ENCODE data around the gene OSBPL3.
"Not testable (repeated sequence)": the region's sequence is repeated elsewhere in the genome, so short reads cannot be mapped to it uniquely, and the experiment has no call there.

Gene OSBPL3

DNA sequence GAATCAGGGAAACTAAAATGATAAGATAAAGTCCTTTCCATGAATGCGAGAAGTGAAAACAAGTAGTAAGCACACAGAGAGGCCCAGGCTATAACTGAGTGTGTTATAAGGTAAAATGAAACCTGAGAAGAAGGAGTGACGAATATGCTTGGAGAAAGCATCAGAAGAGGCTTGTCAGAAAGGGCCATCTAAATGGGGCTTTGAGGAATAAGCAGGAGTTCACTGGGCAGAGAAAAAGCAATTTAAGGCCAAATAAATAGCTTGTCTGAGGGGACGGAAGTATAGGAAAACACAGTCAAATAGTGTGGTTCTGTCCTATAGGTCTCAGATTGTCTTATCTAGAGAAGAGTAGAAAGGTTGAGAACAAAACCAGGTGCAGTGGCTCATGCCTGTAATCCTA is 163.1 kb downstream of the OSBPL3 start:
- Histone ChIP-seq H3K4me1 (ENCODE audit: control insufficient read depth, insufficient read depth, low read length) (no peaks in the 10 kb centered on the region), H3K36me3 (ENCODE audit: control insufficient read depth, insufficient read depth, low read length) (no peaks in the 10 kb centered on the region), H3K4me3 (ENCODE audit: low read depth, low read length) (no peak overlapping the region), H3K9me3 (ENCODE audit: control insufficient read depth, insufficient read depth, low read length) (no peaks in the 10 kb centered on the region), H3K27me3 (ENCODE audit: control insufficient read depth, insufficient read depth, low read length) (no peaks in the 10 kb centered on the region), H3K9ac (ENCODE audit: low read depth, low read length) (no peak overlapping the region)

DNA sequence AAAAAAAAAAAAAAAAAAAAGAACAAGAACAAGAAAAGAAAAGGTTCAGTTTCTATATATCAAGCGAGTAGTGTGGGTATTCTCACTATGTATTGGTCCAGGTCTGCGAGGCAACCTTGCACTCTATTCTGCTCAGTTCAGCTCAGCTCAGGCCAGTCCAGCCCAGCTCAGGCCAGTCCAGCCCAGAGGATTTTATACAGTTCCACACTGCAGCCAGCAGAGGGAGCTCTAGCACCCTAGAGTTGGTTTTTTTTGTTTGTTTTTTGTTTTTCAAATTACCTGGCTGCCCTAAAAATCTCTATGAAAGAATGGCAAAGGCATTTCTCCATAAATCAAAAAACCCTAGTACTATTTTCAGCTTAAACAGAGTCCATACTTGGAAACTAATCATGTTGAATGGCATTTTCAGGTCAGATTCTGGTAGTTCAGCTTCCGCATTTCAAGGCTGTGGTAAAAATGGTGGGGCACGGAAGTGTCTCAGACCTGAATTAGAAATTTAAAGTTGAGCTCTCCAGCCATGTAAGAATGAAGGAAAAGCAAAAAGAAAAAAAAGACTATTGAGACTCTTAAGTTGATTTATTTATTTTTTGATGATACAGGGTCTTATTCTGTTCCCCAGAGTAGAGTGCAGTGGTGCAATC is 167.6 kb downstream of the OSBPL3 start:
- H3K4me3 ChIP-seq (ENCODE audit: low read depth, low read length) = no peak overlapping the region
- no peaks in the 10 kb centered on the region for H3K9me3 ChIP-seq (ENCODE audit: control insufficient read depth, insufficient read depth, low read length)
- H3K9ac ChIP-seq (ENCODE audit: low read depth, low read length) = no peak overlapping the region
- no peaks in the 10 kb centered on the region for H3K36me3 ChIP-seq (ENCODE audit: control insufficient read depth, insufficient read depth, low read length)
- no peaks in the 10 kb centered on the region for H3K4me1 ChIP-seq (ENCODE audit: control insufficient read depth, insufficient read depth, low read length)
- no peaks in the 10 kb centered on the region for H3K27me3 ChIP-seq (ENCODE audit: control insufficient read depth, insufficient read depth, low read length)

- Histone ChIP-seq H3K9me3 (ENCODE audit: control insufficient read depth, insufficient read depth, low read length) (no peaks in the 10 kb centered on the region), H3K4me3 (ENCODE audit: low read depth, low read length) (no peak overlapping the region), H3K27me3 (ENCODE audit: control insufficient read depth, insufficient read depth, low read length) (no peaks in the 10 kb centered on the region), H3K9ac (ENCODE audit: low read depth, low read length) (no peak overlapping the region), H3K4me1 (ENCODE audit: control insufficient read depth, insufficient read depth, low read length) (no peaks in the 10 kb centered on the region), H3K36me3 (ENCODE audit: control insufficient read depth, insufficient read depth, low read length) (no peaks in the 10 kb centered on the region)
These were observed 171.5 kb downstream of the OSBPL3 start for GRCh38 chr7:24808518-24808917.

- no peak overlapping the region for H3K9ac ChIP-seq (ENCODE audit: low read depth, low read length)
- H3K4me1 ChIP-seq (ENCODE audit: control insufficient read depth, insufficient read depth, low read length) = no peaks in the 10 kb centered on the region
- H3K4me3 ChIP-seq (ENCODE audit: low read depth, low read length) = no peak overlapping the region
- no peaks in the 10 kb centered on the region for H3K27me3 ChIP-seq (ENCODE audit: control insufficient read depth, insufficient read depth, low read length)
- H3K36me3 ChIP-seq (ENCODE audit: control insufficient read depth, insufficient read depth, low read length) = no peaks in the 10 kb centered on the region
- H3K9me3 ChIP-seq (ENCODE audit: control insufficient read depth, insufficient read depth, low read length) = no peaks in the 10 kb centered on the region
These were observed 177.7 kb downstream of the OSBPL3 start for GRCh38 chr7:24802300-24802699.

DNA sequence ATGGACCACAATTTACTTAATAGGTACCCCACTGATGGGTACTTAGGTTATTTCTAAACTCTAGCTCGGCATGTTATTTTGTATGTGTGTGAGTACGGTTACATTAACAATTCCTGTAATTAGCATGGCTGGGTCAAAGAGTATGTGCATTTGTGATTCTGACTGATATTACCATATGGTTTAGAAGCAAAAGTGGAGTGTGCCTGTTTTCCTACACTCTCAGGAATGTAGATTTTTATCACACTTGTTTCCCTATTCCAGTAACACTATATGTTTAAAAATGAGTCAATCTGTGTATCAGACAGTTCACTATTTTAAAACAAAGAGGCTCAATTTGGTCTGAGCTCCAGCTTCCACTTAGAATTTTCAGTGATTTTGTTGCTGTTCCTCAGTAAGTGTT is 178.1 kb downstream of the OSBPL3 start:
- no peak overlapping the region for H3K9ac ChIP-seq (ENCODE audit: low read depth, low read length)
- H3K9me3 ChIP-seq (ENCODE audit: control insufficient read depth, insufficient read depth, low read length) = no peaks in the 10 kb centered on the region
- no peak overlapping the region for H3K4me3 ChIP-seq (ENCODE audit: low read depth, low read length)
- no peaks in the 10 kb centered on the region for H3K4me1 ChIP-seq (ENCODE audit: control insufficient read depth, insufficient read depth, low read length)
- no peaks in the 10 kb centered on the region for H3K27me3 ChIP-seq (ENCODE audit: control insufficient read depth, insufficient read depth, low read length)
- no peaks in the 10 kb centered on the region for H3K36me3 ChIP-seq (ENCODE audit: control insufficient read depth, insufficient read depth, low read length)

- Histone ChIP-seq H3K9me3 (ENCODE audit: control insufficient read depth, insufficient read depth, low read length) (no peaks in the 10 kb centered on the region), H3K36me3 (ENCODE audit: control insufficient read depth, insufficient read depth, low read length) (no peaks in the 10 kb centered on the region), H3K27me3 (ENCODE audit: control insufficient read depth, insufficient read depth, low read length) (no peaks in the 10 kb centered on the region), H3K4me3 (ENCODE audit: low read depth, low read length) (no peak overlapping the region), H3K4me1 (ENCODE audit: control insufficient read depth, insufficient read depth, low read length) (no peaks in the 10 kb centered on the region), H3K9ac (ENCODE audit: low read depth, low read length) (no peak overlapping the region)
These were observed 179.3 kb downstream of the OSBPL3 start for GRCh38 chr7:24800667-24801066.

GRCh38 chr7:24800073-24800472 is 179.9 kb downstream of the OSBPL3 start:
- H3K9ac ChIP-seq (ENCODE audit: low read depth, low read length) = no peak overlapping the region
- H3K4me1 ChIP-seq (ENCODE audit: control insufficient read depth, insufficient read depth, low read length) = no peaks in the 10 kb centered on the region
- no peaks in the 10 kb centered on the region for H3K27me3 ChIP-seq (ENCODE audit: control insufficient read depth, insufficient read depth, low read length)
- no peaks in the 10 kb centered on the region for H3K9me3 ChIP-seq (ENCODE audit: control insufficient read depth, insufficient read depth, low read length)
- H3K4me3 ChIP-seq (ENCODE audit: low read depth, low read length) = no peak overlapping the region
- no peaks in the 10 kb centered on the region for H3K36me3 ChIP-seq (ENCODE audit: control insufficient read depth, insufficient read depth, low read length)

GRCh38 chr7:24799506-24799905 is 180.5 kb downstream of the OSBPL3 start:
- Histone ChIP-seq H3K9me3 (ENCODE audit: control insufficient read depth, insufficient read depth, low read length) (no peaks in the 10 kb centered on the region), H3K9ac (ENCODE audit: low read depth, low read length) (no peak overlapping the region), H3K4me3 (ENCODE audit: low read depth, low read length) (no peak overlapping the region), H3K36me3 (ENCODE audit: control insufficient read depth, insufficient read depth, low read length) (no peaks in the 10 kb centered on the region), H3K27me3 (ENCODE audit: control insufficient read depth, insufficient read depth, low read length) (no peaks in the 10 kb centered on the region), H3K4me1 (ENCODE audit: control insufficient read depth, insufficient read depth, low read length) (no peaks in the 10 kb centered on the region)

DNA sequence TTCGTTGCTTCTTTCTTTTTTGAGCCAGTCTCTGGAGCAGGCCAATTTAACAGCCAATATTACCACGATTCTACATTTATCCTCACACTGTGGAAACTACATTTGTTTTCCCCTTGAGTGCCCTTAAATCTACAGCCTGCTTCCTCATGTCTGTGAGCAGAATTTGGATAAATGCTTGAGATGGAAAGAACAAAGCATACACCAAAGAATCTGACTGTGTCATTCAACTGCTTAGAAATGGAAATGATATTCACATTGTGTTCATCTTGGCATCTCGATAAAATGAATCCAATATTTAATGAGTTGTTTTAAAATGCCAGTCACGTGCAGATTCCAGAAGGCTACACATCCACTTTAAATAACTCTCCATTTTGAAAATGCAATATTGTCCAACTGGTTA is 181.7 kb downstream of the OSBPL3 start:
- no peaks in the 10 kb centered on the region for H3K27me3 ChIP-seq (ENCODE audit: control insufficient read depth, insufficient read depth, low read length)
- H3K4me1 ChIP-seq (ENCODE audit: control insufficient read depth, insufficient read depth, low read length) = peaks cover 8% of the 10 kb centered on the region
- H3K9ac ChIP-seq (ENCODE audit: low read depth, low read length) = no peak overlapping the region
- no peak overlapping the region for H3K4me3 ChIP-seq (ENCODE audit: low read depth, low read length)
- H3K36me3 ChIP-seq (ENCODE audit: control insufficient read depth, insufficient read depth, low read length) = no peaks in the 10 kb centered on the region
- no peaks in the 10 kb centered on the region for H3K9me3 ChIP-seq (ENCODE audit: control insufficient read depth, insufficient read depth, low read length)

DNA sequence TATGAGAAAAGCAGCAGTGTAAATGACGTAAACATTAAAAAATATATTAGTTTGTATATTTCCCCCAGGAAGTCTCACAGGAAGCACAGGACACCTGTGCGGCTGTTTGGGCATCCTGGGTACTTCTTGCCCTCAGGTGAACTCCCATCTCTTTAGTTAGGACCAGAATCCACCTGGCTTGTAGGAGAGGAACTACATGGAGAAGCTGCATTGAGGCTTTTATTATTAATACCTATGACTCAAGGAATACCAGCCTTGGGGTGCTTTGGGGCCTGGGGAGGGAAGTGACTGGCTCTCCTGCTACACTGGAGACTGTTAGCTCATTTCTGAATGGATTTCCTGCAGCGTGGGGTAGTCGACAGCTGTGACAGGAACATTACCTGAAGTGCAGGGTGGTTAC is 182.7 kb downstream of the OSBPL3 start:
- Histone ChIP-seq H3K27me3 (ENCODE audit: control insufficient read depth, insufficient read depth, low read length) (no peaks in the 10 kb centered on the region), H3K36me3 (ENCODE audit: control insufficient read depth, insufficient read depth, low read length) (no peaks in the 10 kb centered on the region)

GRCh38 chr7:24795407-24795767 is 184.6 kb downstream of the OSBPL3 start:
- Histone ChIP-seq H3K36me3 (ENCODE audit: control insufficient read depth, insufficient read depth, low read length) (no peaks in the 10 kb centered on the region), H3K4me3 (ENCODE audit: low read depth, low read length) (no peak overlapping the region), H3K9ac (ENCODE audit: low read depth, low read length) (no peak overlapping the region), H3K9me3 (ENCODE audit: control insufficient read depth, insufficient read depth, low read length) (no peaks in the 10 kb centered on the region), H3K27me3 (ENCODE audit: control insufficient read depth, insufficient read depth, low read length) (no peaks in the 10 kb centered on the region), H3K4me1 (ENCODE audit: control insufficient read depth, insufficient read depth, low read length) (peaks cover 8% of the 10 kb centered on the region)

More for the DNA sequence above, 182.7 kb downstream of the OSBPL3 start:
- Histone ChIP-seq H3K9ac (ENCODE audit: low read depth, low read length) (no peak overlapping the region), H3K4me1 (ENCODE audit: control insufficient read depth, insufficient read depth, low read length) (peaks cover 8% of the 10 kb centered on the region), H3K9me3 (ENCODE audit: control insufficient read depth, insufficient read depth, low read length) (no peaks in the 10 kb centered on the region), H3K4me3 (ENCODE audit: low read depth, low read length) (no peak overlapping the region)

- not testable (repeated sequence) for H3K9ac ChIP-seq (ENCODE audit: low read depth, low read length); H3K36me3 ChIP-seq (ENCODE audit: control insufficient read depth, insufficient read depth, low read length); H3K4me3 ChIP-seq (ENCODE audit: low read depth, low read length); H3K4me1 ChIP-seq (ENCODE audit: control insufficient read depth, insufficient read depth, low read length); H3K27me3 ChIP-seq (ENCODE audit: control insufficient read depth, insufficient read depth, low read length); H3K9me3 ChIP-seq (ENCODE audit: control insufficient read depth, insufficient read depth, low read length)
These were observed 185.1 kb downstream of the OSBPL3 start for GRCh38 chr7:24794751-24795406.
